ENCODE results near the gene HOXC10. TPM values are rescaled to one million over a fixed set of nuclear protein-coding genes. Genes with fewer than 3 reads are reported as not detected.

HOXC10 gene
- total and polyA plus RNA-seq, 10 of the 15 experiments (the other 5 are each of a cell fraction or from before 2014, with no cell fraction given) = 0.59 TPM; not detected in 9

- TF ChIP-seq SKIL (IDR thresholded peaks at IDR 0.05; ENCODE audit: low read depth, poor library complexity, severe bottlenecking) (no peak), PAX5 (IDR thresholded peaks at IDR 0.05; ENCODE audit: borderline replicate concordance, low read depth, low read length) (no peak), RELB (IDR thresholded peaks at IDR 0.05; ENCODE audit: low read depth) (no peak), DPF2 (IDR thresholded peaks at IDR 0.05) (no peak), PRDM15 (CRISPR knock-in tag; IDR thresholded peaks at IDR 0.05) (no peak), LARP7 (IDR thresholded peaks at IDR 0.05) (no peak), SUZ12 (IDR thresholded peaks at IDR 0.05; ENCODE audit: unreplicated experiment) (peak; percentile 56), PML (IDR thresholded peaks at IDR 0.05; ENCODE audit: low read length) (no peak), KLF5 (IDR thresholded peaks at IDR 0.05; ENCODE audit: partially characterized antibody) (no peak), ASH2L (IDR thresholded peaks at IDR 0.05; ENCODE audit: borderline replicate concordance, low read depth) (no peak), NRF1 (conservative IDR thresholded peaks at IDR 0.05; ENCODE audit: low read depth, low read length) (no peak), RFX5 (IDR thresholded peaks at IDR 0.05; ENCODE audit: low read depth, low read length) (no peak), NFYA (IDR thresholded peaks at IDR 0.05; ENCODE audit: borderline replicate concordance, low read depth, low read length) (no peak), CBX5 (IDR thresholded peaks at IDR 0.05; ENCODE audit: low read depth) (no peak), MYB (IDR thresholded peaks at IDR 0.05; ENCODE audit: borderline replicate concordance, low read depth, low read length) (no peak), RBBP5 (conservative IDR thresholded peaks at IDR 0.05) (no peak), MXI1 (IDR thresholded peaks at IDR 0.05; ENCODE audit: low read depth, low read length) (no peak), EZH2 (IDR thresholded peaks at IDR 0.05; ENCODE audit: borderline replicate concordance, control insufficient read depth, low read depth, low read length) (peak; percentile 85; the same call in 1 of the 2 replicates)
These were observed 30.3 kb downstream of the HOXC10 start (continued) for GRCh38 chr12:54015018-54015931.
